IPS-11a (cell line): Measurements from ENCODE around the gene ZNF407.
"Not testable (repeated sequence)": the region's sequence is repeated elsewhere in the genome, so short reads cannot be mapped to it uniquely, and the experiment has no call there.

Source experiments
- H3K4me3 ChIP-seq: one replicate; pipeline ENCODE4 v1.5.1; 2013; ENCODE audit warnings: low read depth, low read length, control low read depth

The ZNF407 gene

GRCh38 chr18:74597662-74598349 lies at the start of gene ZNF407:
ZNF407 (plus strand) TSS chr18:74597870; CDS start chr18:74631020, 33,150 bp downstream.
- H3K4me3 ChIP-seq = peak within 1 kb of the TSS; percentile 86

- no peak overlapping the region for H3K4me3 ChIP-seq
Measured at GRCh38 chr18:74549591-74550104, 48.0 kb upstream of the ZNF407 start.

GRCh38 chr18:74550886-74551285 lies 46.8 kb upstream of the ZNF407 start:
- no peak overlapping the region for H3K4me3 ChIP-seq

GRCh38 chr18:74551452-74551851 lies 46.2 kb upstream of the ZNF407 start:
- H3K4me3 ChIP-seq = no peak overlapping the region

GRCh38 chr18:74551936-74552555 lies 45.6 kb upstream of the ZNF407 start:
- no peak overlapping the region for H3K4me3 ChIP-seq

- no peak overlapping the region for H3K4me3 ChIP-seq
Measured at GRCh38 chr18:74556126-74556525, 41.5 kb upstream of the ZNF407 start.

GRCh38 chr18:74558096-74558495 lies 39.6 kb upstream of the ZNF407 start:
- no peak overlapping the region for H3K4me3 ChIP-seq

- H3K4me3 ChIP-seq = no peak overlapping the region
Measured at GRCh38 chr18:74562131-74562730, 35.4 kb upstream of the ZNF407 start.

- H3K4me3 ChIP-seq = no peak overlapping the region
Measured at GRCh38 chr18:74562775-74563174, 34.9 kb upstream of the ZNF407 start.

GRCh38 chr18:74563999-74564398 lies 33.7 kb upstream of the ZNF407 start:
- no peak overlapping the region for H3K4me3 ChIP-seq

GRCh38 chr18:74565164-74565563 lies 32.5 kb upstream of the ZNF407 start:
- H3K4me3 ChIP-seq = not testable (repeated sequence)

GRCh38 chr18:74565993-74566392 lies 31.7 kb upstream of the ZNF407 start:
- H3K4me3 ChIP-seq = not testable (repeated sequence)

- no peak overlapping the region for H3K4me3 ChIP-seq
Measured at GRCh38 chr18:74567822-74568221, 29.8 kb upstream of the ZNF407 start.

- no peak overlapping the region for H3K4me3 ChIP-seq
Measured at GRCh38 chr18:74569401-74569800, 28.3 kb upstream of the ZNF407 start.

- H3K4me3 ChIP-seq = no peak overlapping the region
Measured at GRCh38 chr18:74570266-74570665, 27.4 kb upstream of the ZNF407 start.

- H3K4me3 ChIP-seq = no peak overlapping the region
Measured at GRCh38 chr18:74571895-74572680, 25.6 kb upstream of the ZNF407 start.

- no peak overlapping the region for H3K4me3 ChIP-seq
Measured at GRCh38 chr18:74573053-74573452, 24.6 kb upstream of the ZNF407 start.

- H3K4me3 ChIP-seq = no peak overlapping the region
Measured at GRCh38 chr18:74574916-74575315, 22.8 kb upstream of the ZNF407 start.

GRCh38 chr18:74577019-74577418 lies 20.7 kb upstream of the ZNF407 start:
- H3K4me3 ChIP-seq = no peak overlapping the region

GRCh38 chr18:74579496-74580065 lies 18.1 kb upstream of the ZNF407 start:
- no peak overlapping the region for H3K4me3 ChIP-seq

- H3K4me3 ChIP-seq = no peak overlapping the region
Measured at GRCh38 chr18:74582642-74583041, 15.0 kb upstream of the ZNF407 start.
